Astrocyte (in vitro differentiated cells and primary cell): Measurements from ENCODE around the gene MLXIP.

ENCODE experiments used
- CTCF ChIP-seq: IDR thresholded peaks from 2 replicates; pipeline ENCODE4 v1.5.1; 2011; ENCODE audit warnings: low read depth, mild to moderate bottlenecking, inconsistent platforms, low read length, moderate library complexity; ENCODE audit not compliant: insufficient read depth
- EZH2 ChIP-seq: IDR thresholded peaks from 2 replicates; pipeline ENCODE4 v1.6.1; 2012; ENCODE audit warnings: mild to moderate bottlenecking, low read length, inconsistent platforms; ENCODE audit not compliant: insufficient read depth

- TF ChIP-seq CTCF = no peak
- no peak for TF ChIP-seq EZH2
These were observed 14.7 kb downstream of the MLXIP start for GRCh38 chr12:122093098-122093883.
